Panc1 (cell line): ENCODE results near the gene RALGPS2. TPM values are rescaled to one million over a fixed set of nuclear protein-coding genes. Genes with fewer than 3 reads are reported as not detected.

Experiments used
- ATAC-seq: fragments of 200-7000 bp; cut with Tn5 transposase; 2 replicates; pipeline ENCODE4 v1.9.1; 2020; ENCODE audit warnings: mild to moderate bottlenecking, moderate library complexity
- BruUV-seq: library from RNA; stranded (reverse); fragments of 400-500 nt; replicated peaks from 2 replicates; lab custom pipeline; 2021; lab: Mats Ljungman, UMichigan
- CTCF ChIA-PET: fragments of 300-600 bp; sonication (Branson Sonifier 250); formaldehyde crosslinking; loops from one replicate; lab custom pipeline; 2022; ENCODE audit warnings: antibody characterized with exemption; lab: Charles Lee
- POLR2A ChIA-PET: fragments of 300-600 bp; sonication (Branson Sonifier 250); formaldehyde crosslinking; loops from one replicate; lab custom pipeline; 2022; ENCODE audit warnings: antibody characterized with exemption; lab: Charles Lee
- DNase-seq: peaks from one replicate; pipeline ENCODE4 v3.0.0-alpha.2; 2010; ENCODE audit warnings: low read depth, low spot score
- H3K27ac ChIP-seq: 2 replicates; pipeline ENCODE4 v1.5.1; 2011; ENCODE audit warnings: mild to moderate bottlenecking, low read length, inconsistent platforms
- H3K27me3 ChIP-seq: fragments of 200-500 bp; sonication (Bioruptor generic); 2 replicates; pipeline ENCODE4 v1.6.0; 2014; ENCODE audit warnings: low read length, inconsistent platforms; ENCODE audit not compliant: control insufficient read depth, insufficient read depth
- H3K36me3 ChIP-seq: fragments of 200-500 bp; sonication (Bioruptor generic); 2 replicates; pipeline ENCODE4 v1.5.1; 2014; ENCODE audit warnings: inconsistent platforms, mild to moderate bottlenecking, low read length, moderate library complexity; ENCODE audit not compliant: control insufficient read depth, insufficient read depth
- H3K4me1 ChIP-seq: 2 replicates; pipeline ENCODE4 v1.5.1; 2011; ENCODE audit warnings: inconsistent platforms, mild to moderate bottlenecking, low read length, moderate library complexity; ENCODE audit not compliant: control insufficient read depth, insufficient read depth
- H3K4me3 ChIP-seq, 2 experiments: 2 replicates each; pipeline ENCODE4 v1.5.1; 2011 to 2012; ENCODE audit warnings: low read depth in 2 of 2, low read length in 2 of 2, mild to moderate bottlenecking in 2 of 2, inconsistent platforms in 1 of 2, moderate library complexity in 1 of 2
- H3K9me3 ChIP-seq: fragments of 200-500 bp; sonication (Bioruptor generic); 2 replicates; pipeline ENCODE4 v1.5.1; 2014; ENCODE audit warnings: low read depth, mild to moderate bottlenecking, inconsistent platforms, low read length, moderate library complexity; ENCODE audit not compliant: control insufficient read depth, insufficient read depth
- CTCF ChIP-seq: fragments of 450-650 bp; IDR thresholded peaks from 2 replicates; pipeline ENCODE4 v1.5.1; 2017; ENCODE audit warnings: mild to moderate bottlenecking
- POLR2AphosphoS5 ChIP-seq: IDR thresholded peaks from 2 replicates; pipeline ENCODE4 v1.6.1; 2012; ENCODE audit warnings: mild to moderate bottlenecking, low read depth, low read length, moderate library complexity
- REST ChIP-seq, 2 experiments: IDR thresholded peaks; 2 replicates each; pipeline ENCODE4 v1.6.1; 2011 to 2012; ENCODE audit warnings: low read depth in 2 of 2, control low read depth in 1 of 2, low read length in 1 of 2, mild to moderate bottlenecking in 1 of 2, moderate library complexity in 1 of 2; ENCODE audit not compliant: insufficient read depth in 1 of 2
- SIN3A ChIP-seq: IDR thresholded peaks from 2 replicates; pipeline ENCODE4 v1.6.1; 2012; ENCODE audit warnings: low read depth, mild to moderate bottlenecking, low read length, moderate library complexity, borderline replicate concordance; ENCODE audit not compliant: insufficient read depth
- TCF7L2 ChIP-seq: IDR thresholded peaks from 2 replicates; pipeline ENCODE4 v1.6.1; 2011; ENCODE audit warnings: mild to moderate bottlenecking, low read depth, low read length, inconsistent platforms
- in situ Hi-C: cut with HindIII; loops from 2 replicates; pipeline ENCODE4 v1.10.0; 2016; ENCODE audit warnings: low sequenced_read_pairs, low pct_unique_long_range_greater_than_20kb
- intact Hi-C: fragments of 100-400 bp; cut with micrococcal nuclease; formaldehyde crosslinking; loops from one replicate; pipeline ENCODE4 v1.10.0; 2022; ENCODE audit not compliant: unreplicated experiment
- total RNA-seq: library from RNA; stranded (reverse); gene quantifications from one replicate; pipeline ENCODE4 v1.2.1, GENCODE V29; 2021; ENCODE audit not compliant: unreplicated experiment

RALGPS2 gene
- total RNA-seq, 1 experiment from 2014 or later = 5.4 TPM

GRCh38 chr1:178798232-178798861 lies 73.3 kb downstream of the RALGPS2 start:
- no peak for ATAC-seq
- in situ Hi-C loops (no loop called here), intact Hi-C loops (no loop called here)
- no peak overlapping the region for H3K27ac ChIP-seq
- H3K9me3 ChIP-seq = no peaks in the 10 kb centered on the region
- H3K4me3 ChIP-seq = no peak overlapping the region
- no peak for DNase-seq
- ChIA-PET POLR2A (no interaction called here), CTCF (no interaction called here)
- no peaks in the 10 kb centered on the region for H3K4me1 ChIP-seq
- TF ChIP-seq TCF7L2 (no peak), CTCF (no peak), POLR2AphosphoS5 (no peak), REST (IDR thresholded peaks at IDR 0.05; ENCODE audit: insufficient read depth in 1 of 2, low read depth in 2 of 2, low read length in 1 of 2) (no peak), SIN3A (no peak)
- no peaks in the 10 kb centered on the region for H3K27me3 ChIP-seq
- H3K36me3 ChIP-seq = no peaks in the 10 kb centered on the region
- no TSS peak for BruUV-seq

GRCh38 chr1:178802873-178803272 lies 77.8 kb downstream of the RALGPS2 start:
- Histone ChIP-seq H3K27ac (no peak overlapping the region), H3K4me3 (no peak overlapping the region), H3K27me3 (no peaks in the 10 kb centered on the region), H3K36me3 (no peaks in the 10 kb centered on the region), H3K4me1 (no peaks in the 10 kb centered on the region), H3K9me3 (no peaks in the 10 kb centered on the region)
- CTCF ChIA-PET = no interaction called here
- POLR2A ChIA-PET = no interaction called here
- in situ Hi-C loops = no loop called here
- TF ChIP-seq CTCF (no peak), REST (IDR thresholded peaks at IDR 0.05; ENCODE audit: insufficient read depth in 1 of 2, low read depth in 2 of 2, low read length in 1 of 2) (no peak), POLR2AphosphoS5 (no peak), SIN3A (no peak), TCF7L2 (no peak)
- BruUV-seq = no TSS peak
- DNase-seq = no peak
- intact Hi-C loops = no loop called here
- no peak for ATAC-seq
